OCI-M2 (cell line): Measurements from ENCODE around the gene SYNGR1.

Source experiments
- DNase-seq: peaks from one replicate; lab custom pipeline; 2025; ENCODE audit not compliant: unreplicated experiment; lab: John Stamatoyannopoulos, UW

SYNGR1 gene

DNA sequence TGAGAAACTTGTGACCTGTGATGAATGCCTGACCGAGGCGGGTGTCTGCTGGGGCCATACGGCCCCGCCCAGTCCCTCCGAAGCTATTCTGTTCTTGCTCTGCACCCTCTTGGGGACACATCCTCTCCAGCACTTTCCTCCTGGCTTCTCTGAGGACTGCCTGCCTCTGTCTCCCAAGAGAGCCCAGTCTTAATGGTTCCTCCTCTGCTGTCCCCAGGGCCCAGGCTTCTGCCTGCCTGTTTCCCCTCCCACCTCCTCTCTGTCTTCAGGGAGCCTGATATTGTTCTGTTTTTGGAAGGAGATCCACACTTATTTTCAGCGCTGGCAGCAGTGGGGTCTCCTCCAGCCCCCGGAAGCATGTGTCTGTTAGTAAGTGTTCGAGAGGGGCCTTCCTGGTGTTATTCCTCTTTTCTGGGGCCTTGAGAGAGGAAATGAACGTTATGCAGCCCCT, 18.7 kb downstream of the SYNGR1 start:
- DNase-seq, result no peak

- DNase-seq, result no peak
Measured at GRCh38 chr22:39369186-39369585, 19.4 kb downstream of the SYNGR1 start.

GRCh38 chr22:39369586-39369985, 19.8 kb downstream of the SYNGR1 start:
- no peak for DNase-seq

- no peak for DNase-seq
Measured at GRCh38 chr22:39371732-39372131, 21.9 kb downstream of the SYNGR1 start.

GRCh38 chr22:39374191-39374590, 24.4 kb downstream of the SYNGR1 start:
- no peak for DNase-seq

DNA sequence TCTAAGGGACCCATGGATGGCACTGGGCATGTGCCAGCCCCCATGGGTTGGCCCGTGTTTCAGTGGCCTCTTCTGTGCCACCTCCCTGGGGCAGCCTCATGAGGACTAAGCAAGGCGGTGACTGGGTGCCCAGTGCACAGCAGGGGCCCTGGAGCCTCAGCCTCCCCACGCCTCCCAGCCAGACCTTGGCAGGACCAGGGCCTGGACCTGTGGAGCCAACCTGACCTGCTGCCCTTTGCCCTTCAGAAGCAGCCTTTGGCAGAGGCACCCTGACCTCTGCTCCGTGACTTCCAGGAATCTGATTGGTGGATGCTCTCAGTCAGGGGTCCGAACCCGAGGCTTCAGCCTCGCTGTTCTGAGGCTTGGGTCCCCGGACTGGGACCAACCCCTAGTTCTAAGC, 25.0 kb downstream of the SYNGR1 start:
- DNase-seq, result no peak

DNA sequence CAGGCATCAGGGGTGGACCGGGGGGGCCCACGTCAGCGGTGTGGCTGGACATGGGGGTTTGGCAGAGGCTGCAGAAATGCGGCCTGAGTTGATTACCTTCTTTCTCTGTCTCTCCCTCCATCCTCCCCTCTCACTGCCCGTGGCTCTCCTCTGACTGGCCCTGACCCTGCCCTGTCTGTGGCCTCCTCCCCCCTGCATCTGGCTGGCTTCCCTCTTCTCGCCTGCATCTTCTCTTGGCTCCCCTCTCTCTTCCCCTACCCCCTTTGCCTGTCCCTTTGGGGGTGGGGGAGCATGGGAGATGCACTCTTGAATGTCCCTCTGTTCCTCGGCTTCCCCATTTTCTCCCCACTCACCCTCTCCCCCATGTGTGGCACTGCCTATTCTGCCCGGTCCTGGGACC, 25.9 kb downstream of the SYNGR1 start:
- DNase-seq, result no peak

GRCh38 chr22:39379756-39380730, 30.3 kb downstream of the SYNGR1 start:
- DNase-seq, result no peak

DNA sequence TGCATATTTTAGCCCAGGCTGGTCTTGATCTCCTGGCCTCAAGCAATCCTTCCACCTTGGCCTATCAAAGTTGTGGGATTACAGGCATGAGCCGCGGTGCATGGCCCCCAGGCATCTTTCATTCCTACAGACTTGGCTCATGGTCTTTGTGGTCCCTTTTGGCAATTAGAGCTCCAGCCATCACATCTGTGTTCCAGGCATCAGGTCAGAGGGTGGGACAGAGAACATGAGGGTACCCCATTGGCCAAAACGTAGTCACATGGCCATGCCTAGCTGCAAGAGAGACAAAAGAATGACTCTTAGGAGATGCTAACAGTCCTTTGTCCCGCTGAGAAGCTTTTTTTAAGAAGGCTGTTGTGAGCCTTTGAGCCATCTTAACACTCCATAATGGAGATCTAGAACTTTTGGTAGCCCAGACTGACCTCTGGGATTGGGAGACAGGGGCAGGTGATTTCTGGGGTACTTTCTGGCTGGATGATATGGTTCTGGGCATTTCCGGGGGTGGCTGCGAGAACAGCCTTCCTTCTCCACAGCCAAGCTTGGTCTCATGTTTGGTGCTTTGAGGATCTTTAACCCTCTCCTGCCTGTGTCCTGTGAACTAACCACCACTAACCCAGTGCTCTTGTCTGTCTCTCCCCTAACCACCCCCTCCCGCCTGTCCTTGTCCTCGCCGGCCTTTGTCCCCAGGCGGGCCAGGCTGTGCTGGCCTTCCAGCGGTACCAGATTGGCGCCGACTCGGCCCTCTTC, 31.4 kb downstream of the SYNGR1 start:
- DNase-seq, result no peak

GRCh38 chr22:39381930-39382329, 32.1 kb downstream of the SYNGR1 start:
- no peak for DNase-seq

DNA sequence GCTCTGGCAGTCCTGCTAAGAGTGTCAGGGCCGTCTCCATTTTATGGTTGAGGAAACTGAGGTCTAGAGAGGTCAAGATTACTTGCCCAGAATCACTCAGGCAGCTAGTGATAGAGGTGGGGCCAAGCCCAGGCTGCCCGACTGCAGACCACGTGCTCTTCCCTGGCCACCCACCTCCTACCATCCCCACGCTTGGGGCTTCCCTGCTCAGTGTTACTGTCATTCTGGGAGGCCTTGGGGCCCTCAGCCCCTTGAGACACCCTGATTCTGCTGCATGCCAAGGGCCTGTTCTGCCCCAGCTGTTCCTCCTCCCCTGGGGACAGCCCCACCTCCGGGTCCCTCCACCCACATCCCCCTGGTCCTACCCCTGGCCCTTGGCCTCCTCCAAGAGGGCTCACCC, 32.6 kb downstream of the SYNGR1 start:
- no peak for DNase-seq

DNA sequence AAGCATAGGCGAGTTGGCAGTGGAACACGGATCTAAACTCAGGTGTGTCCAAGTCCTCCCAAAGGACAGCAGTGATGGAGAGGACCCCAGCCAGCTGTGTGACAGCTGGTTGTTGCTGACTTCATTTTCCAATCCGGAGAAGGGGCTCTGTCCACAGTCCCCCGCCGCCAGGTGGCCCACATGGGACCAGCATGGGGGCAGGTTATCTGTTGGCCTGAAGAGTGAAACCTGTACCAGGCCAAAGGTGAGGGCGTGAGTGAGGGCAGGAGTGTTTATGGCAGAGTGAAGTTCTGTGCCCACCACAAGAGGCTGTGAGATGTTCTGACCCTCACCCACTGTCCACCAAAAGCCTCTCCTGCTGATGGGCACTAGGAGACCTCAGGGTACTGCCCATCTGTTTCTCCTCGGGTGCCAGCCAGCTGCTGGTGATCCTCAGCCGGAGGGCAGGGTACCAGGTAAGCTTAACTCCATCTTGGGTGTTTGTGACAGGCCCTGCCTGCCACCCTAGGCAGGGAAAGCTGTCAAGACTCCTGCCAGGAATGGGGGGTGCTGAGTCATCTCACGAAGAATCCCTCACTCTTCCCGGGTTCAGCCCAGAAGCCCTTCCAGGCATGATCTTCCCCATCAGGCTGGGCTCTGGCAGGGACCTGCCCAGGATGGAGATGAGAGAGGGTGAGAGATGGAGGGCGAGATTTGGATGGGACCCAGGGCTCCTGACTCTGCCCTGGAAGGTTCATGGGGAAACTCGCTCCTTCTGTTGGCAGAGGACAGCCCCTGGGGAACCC, 34.2 kb downstream of the SYNGR1 start:
- no peak for DNase-seq

- DNase-seq, result no peak
Measured at GRCh38 chr22:39384750-39385480, 35.1 kb downstream of the SYNGR1 start.

- DNase-seq, result no peak
Measured at GRCh38 chr22:39388261-39389011, 38.6 kb downstream of the SYNGR1 start.

DNA sequence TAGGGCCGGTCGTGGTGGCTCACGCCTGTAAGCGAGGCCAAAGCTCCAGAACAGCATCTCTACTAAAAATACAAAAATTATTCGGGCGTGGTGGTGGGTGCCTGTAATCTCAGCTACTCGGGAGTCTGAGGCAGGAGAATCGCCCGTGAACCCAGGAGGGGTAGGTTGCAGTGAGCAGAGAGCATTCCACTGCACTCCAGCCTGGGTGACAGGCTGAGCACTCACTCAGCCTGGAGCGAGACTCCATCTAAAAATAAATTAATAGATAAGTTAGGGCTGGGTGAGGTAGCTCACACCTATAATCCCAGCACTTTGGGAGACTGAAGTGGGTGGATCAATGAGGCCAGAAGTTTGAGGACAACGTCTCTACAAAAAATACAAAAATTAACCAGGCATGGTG, 39.6 kb downstream of the SYNGR1 start:
- DNase-seq, result no peak

GRCh38 chr22:39392341-39392948, 42.7 kb downstream of the SYNGR1 start:
- no peak for DNase-seq

DNA sequence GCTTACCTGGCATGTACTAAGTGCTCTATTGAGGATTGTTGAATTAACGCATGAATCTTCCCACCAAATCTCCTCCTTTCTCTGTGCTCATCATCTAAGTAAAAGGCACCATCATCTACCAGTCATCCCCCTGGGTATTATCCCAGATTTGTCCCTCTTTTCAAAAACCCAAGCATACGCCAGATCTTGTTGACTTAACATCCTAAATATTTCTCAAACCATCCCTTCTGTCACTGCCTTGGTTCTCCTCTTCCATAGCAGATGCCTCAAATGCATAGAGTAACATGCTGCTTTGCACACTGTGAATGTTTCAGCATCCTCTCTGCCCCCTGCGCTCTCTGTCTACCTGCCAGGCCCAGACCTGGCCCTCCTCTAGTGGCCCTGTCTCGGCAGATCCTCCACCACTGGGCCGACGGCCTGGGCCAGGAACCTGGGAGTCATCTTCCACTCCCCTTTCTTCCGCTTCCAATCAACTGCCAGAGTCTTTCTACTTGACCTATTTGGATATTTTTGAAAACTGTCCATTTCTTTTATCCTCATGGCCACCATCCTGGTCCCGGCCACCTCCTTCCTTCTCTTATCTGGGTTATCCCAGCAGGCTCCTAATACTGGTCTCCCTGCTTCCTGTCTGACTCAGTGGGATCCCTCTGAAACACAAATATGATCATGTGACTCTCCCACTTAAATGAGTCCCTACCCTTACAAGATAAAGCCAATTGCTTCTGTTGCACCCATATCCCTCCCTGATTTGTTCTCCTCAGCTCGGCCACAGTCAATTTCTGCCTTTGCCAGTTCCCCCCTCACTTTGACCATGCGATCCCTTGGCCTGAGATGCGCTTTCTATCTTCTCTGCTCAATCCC, 46.4 kb downstream of the SYNGR1 start:
- DNase-seq, result no peak

GRCh38 chr22:39396797-39397195, 47.0 kb downstream of the SYNGR1 start:
- no peak for DNase-seq

DNA sequence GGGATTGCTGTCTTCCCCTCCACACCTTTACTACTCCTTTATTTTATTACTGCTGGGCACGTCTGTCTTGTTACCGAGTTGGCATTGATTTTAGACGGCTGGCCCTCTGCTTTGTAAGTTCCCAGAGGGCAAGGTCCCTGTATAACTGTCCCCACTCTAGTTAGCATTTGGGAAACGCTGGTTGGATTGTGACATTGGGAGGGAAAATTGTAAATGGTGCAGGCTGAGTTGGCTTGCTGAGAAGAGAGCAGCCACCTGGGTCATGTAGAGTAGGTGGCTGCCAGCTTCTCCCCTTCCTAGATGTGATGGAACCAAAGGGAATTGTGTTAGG, 51.5 kb downstream of the SYNGR1 start:
- DNase-seq, result no peak
